Activated CD4-positive, alpha-beta memory T cell treated with anti-CD3 and anti-CD28 coated beads for 36 hours (primary cell): ENCODE measurements around the gene L3MBTL3. TPM values are rescaled to one million over a fixed set of nuclear protein-coding genes. Genes with fewer than 3 reads are reported as not detected.
A peak's percentile ranks its signal among the peaks of the same experiment; 100 is the strongest.

ENCODE experiments used
- CTCF ChIA-PET: fragments of 350-600 bp; sonication (Branson Sonifier 250); formaldehyde crosslinking; loops from one replicate; lab custom pipeline; 2021; ENCODE audit warnings: antibody characterized with exemption, inconsistent platforms; lab: Charles Lee
- POLR2A ChIA-PET: fragments of 350-600 bp; sonication (Branson Sonifier 250); formaldehyde crosslinking; loops from one replicate; lab custom pipeline; 2021; ENCODE audit warnings: antibody characterized with exemption; lab: Charles Lee
- DNase-seq: peaks from one replicate; pipeline ENCODE4 v3.0.0-alpha.2; 2020
- H3K27ac Mint-ChIP-seq: one replicate; pipeline ENCODE4 v1.8.0; 2021; ENCODE audit warnings: mixed read lengths
- H3K27me3 Mint-ChIP-seq: one replicate; pipeline ENCODE4 v1.8.0; 2021; ENCODE audit warnings: mixed read lengths
- H3K36me3 Mint-ChIP-seq: one replicate; pipeline ENCODE4 v1.8.0; 2021; ENCODE audit warnings: mixed read lengths
- H3K4me1 Mint-ChIP-seq: one replicate; pipeline ENCODE4 v1.8.0; 2021; ENCODE audit warnings: low read depth, mixed read lengths
- H3K4me3 Mint-ChIP-seq: one replicate; pipeline ENCODE4 v1.8.0; 2021; ENCODE audit warnings: mild to moderate bottlenecking, mixed read lengths
- H3K9me3 Mint-ChIP-seq: one replicate; pipeline ENCODE4 v1.8.0; 2021; ENCODE audit warnings: mixed read lengths
- intact Hi-C: fragments of 100-400 bp; cut with micrococcal nuclease; formaldehyde crosslinking; loops from one replicate; pipeline ENCODE4 v1.15.1; 2023
- total RNA-seq, 2 experiments: library from RNA; stranded (reverse); gene quantifications; one replicate each; pipeline ENCODE4 v1.2.3, GENCODE V29; 2021

L3MBTL3 gene
- total RNA-seq, result 1 to 10 TPM; 5.2 to 7.4 TPM

GRCh38 chr6:130018292-130018743 is at the start of gene L3MBTL3:
TSS of gene L3MBTL3 (plus strand) at chr6:130018581. CDS start at chr6:130042700, 24,119 bp downstream.
- DNase-seq, result peak; percentile 91
- CTCF ChIA-PET, result interaction anchor here (1.0 kb wide), 1 partner anchor 83 kb away, joined by 3 read pairs; no protein-coding TSS in a partner anchor
- Mint-ChIP-seq H3K9me3 (no peaks in the 10 kb centered on the region), H3K4me1 (peaks cover 13% of the 10 kb centered on the region), H3K36me3 (peaks cover 7% of the 10 kb centered on the region), H3K27me3 (no peaks in the 10 kb centered on the region), H3K4me3 (peak within 1 kb of the TSS; percentile 99), H3K27ac (peak within 1 kb of the TSS; percentile 79)
- POLR2A ChIA-PET, result interaction anchor here (1.1 to 1.7 kb wide), 2 partner anchors 11 to 13 kb away, joined by 4 read pairs; no protein-coding TSS in a partner anchor
- intact Hi-C loops, result no loop called here

- ChIA-PET POLR2A (no interaction called here), CTCF (no interaction called here)
- H3K36me3 Mint-ChIP-seq, result no peaks in the 10 kb centered on the region
- DNase-seq, result no peak
- H3K4me1 Mint-ChIP-seq, result no peaks in the 10 kb centered on the region
- peaks cover 3% of the 10 kb centered on the region for H3K27me3 Mint-ChIP-seq
- H3K9me3 Mint-ChIP-seq, result peaks cover 5% of the 10 kb centered on the region
- H3K27ac Mint-ChIP-seq, result no peak overlapping the region
- intact Hi-C loops, result no loop called here
- H3K4me3 Mint-ChIP-seq, result no peak overlapping the region
Observed at GRCh38 chr6:129969064-129969463, 49.3 kb upstream of the L3MBTL3 start.

- DNase-seq, result no peak
- no peak overlapping the region for H3K27ac Mint-ChIP-seq
- H3K9me3 Mint-ChIP-seq, result peaks cover 21% of the 10 kb centered on the region
- no peaks in the 10 kb centered on the region for H3K27me3 Mint-ChIP-seq
- H3K36me3 Mint-ChIP-seq, result peaks cover 6% of the 10 kb centered on the region
- intact Hi-C loops, result no loop called here
- POLR2A ChIA-PET, result no interaction called here
- CTCF ChIA-PET, result interaction anchor here (1.0 kb wide), 1 partner anchor 18 kb away, joined by 4 read pairs; no protein-coding TSS in a partner anchor
- H3K4me1 Mint-ChIP-seq, result no peaks in the 10 kb centered on the region
- no peak overlapping the region for H3K4me3 Mint-ChIP-seq
Observed at GRCh38 chr6:129976110-129976509, 42.3 kb upstream of the L3MBTL3 start.

- POLR2A ChIA-PET, result interaction anchor here (0.8 kb wide), 1 partner anchor 27 kb away, joined by 3 read pairs; no protein-coding TSS in a partner anchor
Observed at GRCh38 chr6:129978148-129978916, 40.0 kb upstream of the L3MBTL3 start.

GRCh38 chr6:129980821-129981220 is 37.6 kb upstream of the L3MBTL3 start:
- peaks cover 6% of the 10 kb centered on the region for H3K36me3 Mint-ChIP-seq
- no peaks in the 10 kb centered on the region for H3K4me1 Mint-ChIP-seq
- H3K4me3 Mint-ChIP-seq, result no peak overlapping the region
- intact Hi-C loops, result no loop called here
- H3K27ac Mint-ChIP-seq, result no peak overlapping the region
- peaks cover 4% of the 10 kb centered on the region for H3K27me3 Mint-ChIP-seq
- DNase-seq, result no peak
- ChIA-PET CTCF (no interaction called here), POLR2A (no interaction called here)
- H3K9me3 Mint-ChIP-seq, result peaks cover 21% of the 10 kb centered on the region

More at GRCh38 chr6:129978148-129978916, 40.0 kb upstream of the L3MBTL3 start:
- H3K27me3 Mint-ChIP-seq, result peaks cover 4% of the 10 kb centered on the region
- H3K9me3 Mint-ChIP-seq, result peaks cover 21% of the 10 kb centered on the region
- no peak for DNase-seq
- no peaks in the 10 kb centered on the region for H3K4me1 Mint-ChIP-seq
- CTCF ChIA-PET, result no interaction called here
- peaks cover 6% of the 10 kb centered on the region for H3K36me3 Mint-ChIP-seq
- H3K4me3 Mint-ChIP-seq, result no peak overlapping the region
- intact Hi-C loops, result no loop called here
- H3K27ac Mint-ChIP-seq, result no peak overlapping the region

GRCh38 chr6:129981598-129981997 is 36.8 kb upstream of the L3MBTL3 start:
- DNase-seq, result no peak
- intact Hi-C loops, result no loop called here
- H3K9me3 Mint-ChIP-seq, result peaks cover 21% of the 10 kb centered on the region
- H3K36me3 Mint-ChIP-seq, result peaks cover 6% of the 10 kb centered on the region
- ChIA-PET CTCF (interaction anchor here (1.1 kb wide), 1 partner anchor 40 kb away, joined by 3 read pairs; no protein-coding TSS in a partner anchor), POLR2A (no interaction called here)
- peaks cover 4% of the 10 kb centered on the region for H3K27me3 Mint-ChIP-seq
- no peaks in the 10 kb centered on the region for H3K4me1 Mint-ChIP-seq
- H3K4me3 Mint-ChIP-seq, result no peak overlapping the region
- H3K27ac Mint-ChIP-seq, result no peak overlapping the region

- Mint-ChIP-seq H3K9me3 (no peaks in the 10 kb centered on the region), H3K36me3 (no peaks in the 10 kb centered on the region)
- POLR2A ChIA-PET, result no interaction called here
Observed at GRCh38 chr6:129989396-129989795, 29.0 kb upstream of the L3MBTL3 start.

GRCh38 chr6:129992881-129993280 is 25.5 kb upstream of the L3MBTL3 start:
- intact Hi-C loops, result no loop called here
- CTCF ChIA-PET, result no interaction called here
- peaks cover 10% of the 10 kb centered on the region for H3K4me1 Mint-ChIP-seq
- H3K36me3 Mint-ChIP-seq, result no peaks in the 10 kb centered on the region
- DNase-seq, result no peak
- H3K9me3 Mint-ChIP-seq, result no peaks in the 10 kb centered on the region
- H3K27me3 Mint-ChIP-seq, result no peaks in the 10 kb centered on the region
- no peak overlapping the region for H3K27ac Mint-ChIP-seq
- H3K4me3 Mint-ChIP-seq, result no peak overlapping the region
- POLR2A ChIA-PET, result no interaction called here

More at GRCh38 chr6:129989396-129989795, 29.0 kb upstream of the L3MBTL3 start:
- CTCF ChIA-PET, result interaction anchor here (1.1 kb wide), 1 partner anchor 214 kb away, joined by 3 read pairs; no protein-coding TSS in a partner anchor
- no peak overlapping the region for H3K27ac Mint-ChIP-seq
- DNase-seq, result no peak
- H3K27me3 Mint-ChIP-seq, result no peaks in the 10 kb centered on the region
- peaks cover 10% of the 10 kb centered on the region for H3K4me1 Mint-ChIP-seq
- intact Hi-C loops, result no loop called here
- no peak overlapping the region for H3K4me3 Mint-ChIP-seq

- Mint-ChIP-seq H3K4me3 (no peak overlapping the region), H3K9me3 (no peaks in the 10 kb centered on the region), H3K27me3 (no peaks in the 10 kb centered on the region), H3K4me1 (peaks cover 4% of the 10 kb centered on the region), H3K27ac (no peak overlapping the region), H3K36me3 (no peaks in the 10 kb centered on the region)
- DNase-seq, result no peak
- ChIA-PET POLR2A (no interaction called here), CTCF (interaction anchor here (0.7 to 0.9 kb wide), 2 partner anchors 19 to 119 kb away, joined by 3 to 4 read pairs; no protein-coding TSS in a partner anchor)
- intact Hi-C loops, result no loop called here
Observed at GRCh38 chr6:129994410-129994809, 24.0 kb upstream of the L3MBTL3 start.

GRCh38 chr6:129996387-129996786 is 22.0 kb upstream of the L3MBTL3 start:
- H3K4me3 Mint-ChIP-seq, result no peak overlapping the region
- H3K9me3 Mint-ChIP-seq, result no peaks in the 10 kb centered on the region

GRCh38 chr6:130000526-130001421 is 17.6 kb upstream of the L3MBTL3 start:
- H3K4me3 Mint-ChIP-seq, result no peak overlapping the region
- H3K27ac Mint-ChIP-seq, result no peak overlapping the region
- H3K4me1 Mint-ChIP-seq, result no peaks in the 10 kb centered on the region
- CTCF ChIA-PET, result no interaction called here
- no peaks in the 10 kb centered on the region for H3K36me3 Mint-ChIP-seq
- intact Hi-C loops, result no loop called here
- POLR2A ChIA-PET, result no interaction called here
- H3K27me3 Mint-ChIP-seq, result no peaks in the 10 kb centered on the region
- no peak for DNase-seq
- H3K9me3 Mint-ChIP-seq, result no peaks in the 10 kb centered on the region

More at GRCh38 chr6:129996387-129996786, 22.0 kb upstream of the L3MBTL3 start:
- Mint-ChIP-seq H3K36me3 (no peaks in the 10 kb centered on the region), H3K4me1 (no peaks in the 10 kb centered on the region), H3K27ac (no peak overlapping the region), H3K27me3 (no peaks in the 10 kb centered on the region)
- CTCF ChIA-PET, result no interaction called here
- intact Hi-C loops, result no loop called here
- DNase-seq, result no peak
- POLR2A ChIA-PET, result no interaction called here
